ENCODE measurements around the gene AMN1.

DNA sequence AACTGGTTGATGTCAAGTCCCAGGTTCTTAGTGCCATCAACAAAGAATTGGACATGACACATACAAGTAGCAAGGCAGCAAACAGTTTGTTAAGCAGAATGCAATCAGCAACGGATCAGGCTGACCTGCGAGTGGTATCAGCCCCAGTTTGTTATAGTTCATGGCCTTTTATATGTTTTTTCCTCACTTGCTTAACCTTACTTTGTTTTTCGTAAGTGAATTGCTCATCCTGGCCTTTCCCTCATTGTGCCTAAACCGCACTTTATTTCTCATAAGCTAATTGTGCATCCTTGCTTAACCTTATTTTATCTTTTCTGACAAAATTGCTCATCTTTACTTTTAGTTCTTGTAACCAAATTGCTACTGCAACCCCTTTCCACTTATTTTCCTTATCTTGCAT, 65.2 kb downstream of the AMN1 start:
- TF ChIP-seq, protein P1, sequence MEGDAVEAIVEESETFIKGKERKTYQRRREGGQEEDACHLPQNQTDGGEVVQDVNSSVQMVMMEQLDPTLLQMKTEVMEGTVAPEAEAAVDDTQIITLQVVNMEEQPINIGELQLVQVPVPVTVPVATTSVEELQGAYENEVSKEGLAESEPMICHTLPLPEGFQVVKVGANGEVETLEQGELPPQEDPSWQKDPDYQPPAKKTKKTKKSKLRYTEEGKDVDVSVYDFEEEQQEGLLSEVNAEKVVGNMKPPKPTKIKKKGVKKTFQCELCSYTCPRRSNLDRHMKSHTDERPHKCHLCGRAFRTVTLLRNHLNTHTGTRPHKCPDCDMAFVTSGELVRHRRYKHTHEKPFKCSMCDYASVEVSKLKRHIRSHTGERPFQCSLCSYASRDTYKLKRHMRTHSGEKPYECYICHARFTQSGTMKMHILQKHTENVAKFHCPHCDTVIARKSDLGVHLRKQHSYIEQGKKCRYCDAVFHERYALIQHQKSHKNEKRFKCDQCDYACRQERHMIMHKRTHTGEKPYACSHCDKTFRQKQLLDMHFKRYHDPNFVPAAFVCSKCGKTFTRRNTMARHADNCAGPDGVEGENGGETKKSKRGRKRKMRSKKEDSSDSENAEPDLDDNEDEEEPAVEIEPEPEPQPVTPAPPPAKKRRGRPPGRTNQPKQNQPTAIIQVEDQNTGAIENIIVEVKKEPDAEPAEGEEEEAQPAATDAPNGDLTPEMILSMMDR (IDR thresholded peaks at IDR 0.05): no peak
- no peak for TF ChIP-seq POLR2A (IDR thresholded peaks at IDR 0.05)
